HG02885 (cell line): ENCODE results near the gene THOC1.
"Not testable (repeated sequence)": the region's sequence is repeated elsewhere in the genome, so short reads cannot be mapped to it uniquely, and the experiment has no call there.

Experiments used
- ATAC-seq: cut with Tn5 transposase; IDR thresholded peaks from one replicate; pipeline ENCODE4 v1.9.1; 2021; ENCODE audit warnings: mild to moderate bottlenecking; ENCODE audit not compliant: unreplicated experiment, poor library complexity

THOC1 gene

GRCh38 chr18:267688-268552 is at the start of gene THOC1:
TSS of gene THOC1 (minus strand) at chr18:268047. CDS start at chr18:268019, 28 bp downstream.
- ATAC-seq = peak; percentile 91

GRCh38 chr18:317618-318017 is 49.8 kb upstream of the THOC1 start:
- no peak for ATAC-seq

- no peak for ATAC-seq
Measured at GRCh38 chr18:316393-316792, 48.5 kb upstream of the THOC1 start.

GRCh38 chr18:313931-314330 is 46.1 kb upstream of the THOC1 start:
- no peak for ATAC-seq

- no peak for ATAC-seq
Measured at GRCh38 chr18:312415-312814, 44.6 kb upstream of the THOC1 start.

GRCh38 chr18:310042-310441 is 42.2 kb upstream of the THOC1 start:
- no peak for ATAC-seq

- not testable (repeated sequence) for ATAC-seq
Measured at GRCh38 chr18:308086-308485, 40.2 kb upstream of the THOC1 start.

- no peak for ATAC-seq
Measured at GRCh38 chr18:306608-307255, 38.9 kb upstream of the THOC1 start.

GRCh38 chr18:305003-305501 is 37.2 kb upstream of the THOC1 start:
- ATAC-seq = no peak

GRCh38 chr18:303607-304006 is 35.8 kb upstream of the THOC1 start:
- ATAC-seq = no peak

- no peak for ATAC-seq
Measured at GRCh38 chr18:303011-303410, 35.2 kb upstream of the THOC1 start.

GRCh38 chr18:302097-302496 is 34.2 kb upstream of the THOC1 start:
- ATAC-seq = no peak

GRCh38 chr18:297936-298335 is 30.1 kb upstream of the THOC1 start:
- no peak for ATAC-seq

- no peak for ATAC-seq
Measured at GRCh38 chr18:295756-296490, 28.1 kb upstream of the THOC1 start.

GRCh38 chr18:294566-294965 is 26.7 kb upstream of the THOC1 start:
- ATAC-seq = no peak

GRCh38 chr18:293536-293935 is 25.7 kb upstream of the THOC1 start:
- no peak for ATAC-seq

- ATAC-seq = no peak
Measured at GRCh38 chr18:292271-292670, 24.4 kb upstream of the THOC1 start.

GRCh38 chr18:289970-290369 is 22.1 kb upstream of the THOC1 start:
- not testable (repeated sequence) for ATAC-seq

- ATAC-seq = no peak
Measured at GRCh38 chr18:289026-289425, 21.2 kb upstream of the THOC1 start.

- no peak for ATAC-seq
Measured at GRCh38 chr18:286515-287310, 18.9 kb upstream of the THOC1 start.
